ENCODE measurements around the gene TSFM.

- TF ChIP-seq CTCF (IDR thresholded peaks at IDR 0.05) (no peak), POLR2A (IDR thresholded peaks at IDR 0.05) (no peak), POLR2AphosphoS5 (IDR thresholded peaks at IDR 0.05; ENCODE audit: insufficient read depth in 1 of 2, low read depth in 1 of 2) (no peak)
Observed at GRCh38 chr12:57743769-57744168, 38.8 kb upstream of the TSFM start.

All from vagina (tissue), 2 donors.